A673 (cell line): ENCODE data around the gene SYS1. TPM values are rescaled to one million over a fixed set of nuclear protein-coding genes. Genes with fewer than 3 reads are reported as not detected.

Experiments used
- BruUV-seq: library from RNA; stranded (reverse); fragments of 400-500 nt; replicated peaks from 2 replicates; lab custom pipeline; 2021; lab: Mats Ljungman, UMichigan
- CTCF ChIA-PET: fragments of 300-600 bp; sonication (Branson Sonifier 250); formaldehyde crosslinking; loops from one replicate; lab custom pipeline; 2022; ENCODE audit warnings: antibody characterized with exemption; lab: Charles Lee
- POLR2A ChIA-PET: fragments of 300-600 bp; sonication (Branson Sonifier 250); formaldehyde crosslinking; loops from one replicate; lab custom pipeline; 2022; ENCODE audit warnings: antibody characterized with exemption; ENCODE audit not compliant: low non-redundant PET; lab: Charles Lee
- DNase-seq: peaks from one replicate; pipeline ENCODE4 v3.0.0-alpha.2; 2015; ENCODE audit warnings: low spot score
- H3K27ac ChIP-seq: fragments of 200-600 bp; sonication (generic); 2 replicates; pipeline ENCODE4 v1.5.1; 2016; ENCODE audit warnings: mixed run types, low read depth, mild to moderate bottlenecking, mixed read lengths, antibody characterized with exemption, low read length; ENCODE audit not compliant: poor library complexity, severe bottlenecking
- H3K27me3 ChIP-seq: fragments of 200-600 bp; sonication (generic); replicated peaks from 2 replicates; pipeline ENCODE4 v1.6.1; 2017; ENCODE audit warnings: mixed run types, low read depth, mild to moderate bottlenecking, mixed read lengths, antibody characterized with exemption, low read length; ENCODE audit not compliant: insufficient read depth, poor library complexity
- H3K36me3 ChIP-seq: fragments of 200-600 bp; sonication (generic); 2 replicates; pipeline ENCODE4 v1.6.1; 2016; ENCODE audit warnings: mixed run types, mild to moderate bottlenecking, mixed read lengths, antibody characterized with exemption, low read length; ENCODE audit not compliant: insufficient read depth, poor library complexity, severe bottlenecking
- H3K4me1 ChIP-seq: fragments of 200-600 bp; sonication (generic); 2 replicates; pipeline ENCODE4 v1.6.1; 2017; ENCODE audit warnings: mixed run types, mild to moderate bottlenecking, mixed read lengths, antibody characterized with exemption, low read length; ENCODE audit not compliant: insufficient read depth, poor library complexity, severe bottlenecking
- H3K4me3 ChIP-seq: fragments of 200-600 bp; sonication (generic); 2 replicates; pipeline ENCODE4 v1.5.1; 2016; ENCODE audit warnings: low read depth, mixed run types, mild to moderate bottlenecking, mixed read lengths, low read length; ENCODE audit not compliant: poor library complexity, severe bottlenecking
- H3K9me3 ChIP-seq: fragments of 200-600 bp; sonication (generic); 2 replicates; pipeline ENCODE4 v1.6.1; 2016; ENCODE audit warnings: mixed run types, low read depth, mild to moderate bottlenecking, mixed read lengths, antibody characterized with exemption, low read length; ENCODE audit not compliant: poor library complexity, severe bottlenecking
- EZH2 ChIP-seq: fragments of 200-600 bp; sonication (generic); IDR thresholded peaks from 2 replicates; pipeline ENCODE4 v1.6.1; 2017; ENCODE audit warnings: borderline replicate concordance, low read depth, mild to moderate bottlenecking, mixed read lengths, antibody characterized with exemption, low read length; ENCODE audit not compliant: poor library complexity, severe bottlenecking
- intact Hi-C: fragments of 100-400 bp; cut with micrococcal nuclease; formaldehyde crosslinking; loops from one replicate; pipeline ENCODE4 v1.10.0; 2022; ENCODE audit not compliant: unreplicated experiment
- total RNA-seq: library from RNA; stranded (reverse); gene quantifications from 2 replicates; pipeline ENCODE4 v1.2.3, GENCODE V29; 2021
- TF ChIP-seq, protein P1 (sequence below): fragments of 300-800, 200-600 bp; sonication (generic); conservative IDR thresholded peaks from 2 replicates; pipeline ENCODE4 v1.5.1; 2017; ENCODE audit warnings: low read depth, mild to moderate bottlenecking, antibody characterized with exemption, low read length, moderate library complexity, mixed read lengths

The SYS1 gene
- total RNA-seq, 1 experiment from 2014 or later = 22.8 TPM

DNA sequence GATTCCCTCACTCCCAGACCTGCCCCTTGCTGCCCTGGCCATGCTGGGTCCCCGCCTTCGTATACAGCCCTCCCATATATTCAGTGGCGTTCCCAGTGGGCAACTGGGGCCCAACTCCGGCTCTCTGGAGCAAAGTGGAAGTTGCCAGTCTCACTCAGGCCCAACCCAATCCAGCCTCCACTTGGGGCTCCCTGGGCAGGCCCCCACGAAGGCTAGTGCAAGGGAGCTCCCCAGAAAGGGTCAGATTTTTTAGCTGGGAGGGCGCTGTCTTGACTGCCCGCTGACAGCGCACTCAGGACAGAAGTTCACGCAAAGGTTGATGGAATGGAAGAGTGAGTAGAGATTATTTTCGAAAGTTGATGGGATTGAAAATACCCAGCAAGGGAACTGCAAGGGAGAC is 9.3 kb downstream of the SYS1 start:
- Histone ChIP-seq H3K4me1 (no peaks in the 10 kb centered on the region), H3K27me3 (no peaks in the 10 kb centered on the region), H3K27ac (no peak overlapping the region), H3K4me3 (no peak overlapping the region), H3K36me3 (peaks cover 8% of the 10 kb centered on the region), H3K9me3 (no peaks in the 10 kb centered on the region)
- ChIA-PET CTCF (interaction anchor here (0.6 to 3.9 kb wide), 4 partner anchors 9 to 113 kb away, joined by 3 to 63 read pairs (median 14); partner anchors contain the start of gene SYS1), POLR2A (no interaction called here)
- no TSS peak for BruUV-seq
- no peak for DNase-seq
- intact Hi-C loops = no loop called here
- TF ChIP-seq EZH2 = no peak
- TF ChIP-seq, protein P1, sequence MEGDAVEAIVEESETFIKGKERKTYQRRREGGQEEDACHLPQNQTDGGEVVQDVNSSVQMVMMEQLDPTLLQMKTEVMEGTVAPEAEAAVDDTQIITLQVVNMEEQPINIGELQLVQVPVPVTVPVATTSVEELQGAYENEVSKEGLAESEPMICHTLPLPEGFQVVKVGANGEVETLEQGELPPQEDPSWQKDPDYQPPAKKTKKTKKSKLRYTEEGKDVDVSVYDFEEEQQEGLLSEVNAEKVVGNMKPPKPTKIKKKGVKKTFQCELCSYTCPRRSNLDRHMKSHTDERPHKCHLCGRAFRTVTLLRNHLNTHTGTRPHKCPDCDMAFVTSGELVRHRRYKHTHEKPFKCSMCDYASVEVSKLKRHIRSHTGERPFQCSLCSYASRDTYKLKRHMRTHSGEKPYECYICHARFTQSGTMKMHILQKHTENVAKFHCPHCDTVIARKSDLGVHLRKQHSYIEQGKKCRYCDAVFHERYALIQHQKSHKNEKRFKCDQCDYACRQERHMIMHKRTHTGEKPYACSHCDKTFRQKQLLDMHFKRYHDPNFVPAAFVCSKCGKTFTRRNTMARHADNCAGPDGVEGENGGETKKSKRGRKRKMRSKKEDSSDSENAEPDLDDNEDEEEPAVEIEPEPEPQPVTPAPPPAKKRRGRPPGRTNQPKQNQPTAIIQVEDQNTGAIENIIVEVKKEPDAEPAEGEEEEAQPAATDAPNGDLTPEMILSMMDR = no peak

DNA sequence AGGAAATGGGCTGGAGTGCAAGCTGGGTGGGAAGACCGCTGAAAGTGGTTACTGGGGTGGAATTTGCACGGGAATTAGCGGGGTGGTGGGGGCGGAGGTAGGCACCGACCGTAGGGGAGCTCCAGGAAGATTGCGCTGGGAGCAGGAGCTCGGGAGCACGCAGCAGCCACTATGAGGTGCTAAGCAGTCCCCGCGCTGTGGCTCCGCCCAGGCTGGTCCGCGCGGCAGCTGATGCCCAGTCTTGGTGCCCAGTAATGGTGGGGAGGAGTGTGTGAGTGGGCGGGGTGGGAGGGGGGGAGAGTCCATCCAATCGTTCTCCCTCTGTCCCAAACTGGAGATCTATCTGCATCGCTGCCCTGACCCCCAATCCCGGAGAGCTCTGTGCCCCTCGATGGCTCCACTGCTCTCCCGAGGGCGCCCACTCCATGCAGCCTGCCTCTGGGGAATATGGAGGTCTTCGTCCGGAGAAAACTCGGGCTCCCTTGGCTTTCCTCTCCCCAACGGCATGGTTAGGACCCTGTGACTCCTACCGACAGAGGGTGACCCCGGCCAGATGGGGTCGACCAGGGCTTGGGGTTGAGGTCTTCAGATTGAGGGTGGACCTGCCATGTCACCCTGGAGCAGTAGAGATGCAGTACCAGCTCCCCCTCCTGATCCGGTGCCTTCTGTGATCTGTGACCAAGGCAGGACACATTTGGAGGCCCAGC is 9.8 kb downstream of the SYS1 start:
- DNase-seq = peak; percentile 55
- H3K27ac ChIP-seq = no peak overlapping the region
- intact Hi-C loops = no loop called here
- no peaks in the 10 kb centered on the region for H3K4me1 ChIP-seq
- BruUV-seq = no TSS peak
- H3K36me3 ChIP-seq = peaks cover 3% of the 10 kb centered on the region
- no peak for TF ChIP-seq EZH2
- TF ChIP-seq, protein P1 = no peak
- no peaks in the 10 kb centered on the region for H3K9me3 ChIP-seq
- peak overlapping the region; percentile 52 for H3K4me3 ChIP-seq
- POLR2A ChIA-PET = no interaction called here
- H3K27me3 ChIP-seq = no peaks in the 10 kb centered on the region
- CTCF ChIA-PET = interaction anchor here (0.5 to 3.9 kb wide), 9 partner anchors 8 to 113 kb away, joined by 3 to 63 read pairs (median 7); partner anchors contain the start of genes PIGT and SYS1

DNA sequence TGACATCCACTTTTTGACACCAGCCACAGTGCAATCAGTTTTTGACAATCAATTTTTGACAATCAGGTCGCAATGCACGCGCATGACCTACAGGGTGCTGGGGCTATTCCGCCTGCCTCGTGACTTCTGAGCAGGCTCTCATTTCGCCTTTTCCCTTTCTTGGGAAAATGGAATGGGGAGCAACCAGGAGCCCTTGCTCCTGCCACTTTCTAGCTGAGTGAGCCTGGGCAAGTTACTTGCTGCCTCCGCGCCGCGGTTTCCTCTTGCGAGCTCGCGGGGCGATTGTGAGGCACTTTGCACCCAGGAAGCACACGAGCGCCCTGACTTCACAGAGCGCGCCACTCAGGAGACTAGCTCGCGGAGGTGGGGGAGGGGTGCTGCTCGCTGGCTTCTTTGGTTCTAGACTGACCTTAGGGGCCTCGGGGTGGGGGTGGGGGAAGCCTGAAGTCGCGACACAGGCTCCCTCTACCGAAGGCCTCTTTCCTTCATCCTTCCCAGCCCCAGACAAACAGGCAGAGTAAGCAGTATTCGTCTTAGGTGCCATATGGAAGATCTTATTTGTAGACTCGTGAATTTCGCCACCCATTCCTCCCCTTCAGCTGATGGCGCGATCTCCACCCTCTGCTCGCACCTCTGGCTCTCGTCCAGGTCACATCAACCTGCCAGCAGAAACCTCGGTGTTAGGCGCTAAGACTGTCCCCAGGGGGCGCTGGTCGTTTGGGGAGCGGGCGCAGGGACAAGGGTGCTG is 10.6 kb downstream of the SYS1 start:
- H3K9me3 ChIP-seq = no peaks in the 10 kb centered on the region
- BruUV-seq = no TSS peak
- no peaks in the 10 kb centered on the region for H3K36me3 ChIP-seq
- H3K4me1 ChIP-seq = no peaks in the 10 kb centered on the region
- CTCF ChIA-PET = interaction anchor here (0.5 to 3.9 kb wide), 10 partner anchors 9 to 398 kb away, joined by 3 to 63 read pairs (median 7); partner anchors contain the start of genes PIGT and SYS1
- no peaks in the 10 kb centered on the region for H3K27me3 ChIP-seq
- no peak overlapping the region for H3K27ac ChIP-seq
- intact Hi-C loops = loop anchor here (1.0 kb wide), 1 partner anchor 64 kb away; no protein-coding TSS in a partner anchor
- peak; percentile 94 for DNase-seq
- POLR2A ChIA-PET = interaction anchor here (0.6 kb wide), 1 partner anchor 70 kb away, joined by 12 read pairs; no protein-coding TSS in a partner anchor
- no peak for TF ChIP-seq EZH2
- TF ChIP-seq, protein P1 = peak; percentile 98
- peak overlapping the region; percentile 52 for H3K4me3 ChIP-seq
